Caco-2 (cell line): ENCODE data around the gene OR52A5. TPM values are rescaled to one million over a fixed set of nuclear protein-coding genes. Genes with fewer than 3 reads are reported as not detected.
A peak's percentile ranks its signal among the peaks of the same experiment; 100 is the strongest.

Source experiments
- BruUV-seq: library from RNA; stranded (reverse); fragments of 400-500 nt; replicated peaks from 2 replicates; lab custom pipeline; 2021; lab: Mats Ljungman, UMichigan
- CTCF ChIA-PET: fragments of 300-600 bp; sonication (Branson Sonifier 250); formaldehyde crosslinking; loops from one replicate; lab custom pipeline; 2022; ENCODE audit warnings: antibody characterized with exemption; lab: Charles Lee
- POLR2A ChIA-PET: fragments of 300-600 bp; sonication (Branson Sonifier 250); formaldehyde crosslinking; loops from one replicate; lab custom pipeline; 2022; ENCODE audit warnings: antibody characterized with exemption; lab: Charles Lee
- DNase-seq, 2 experiments: peaks; one replicate each; pipeline versions ENCODE4 v3.0.0 to v3.0.0-alpha.2; 2020 to 2022
- H3K27me3 ChIP-seq: replicated peaks from 2 replicates; pipeline ENCODE4 v1.6.0; 2011; ENCODE audit warnings: low read length; ENCODE audit not compliant: control insufficient read depth, insufficient read depth
- H3K36me3 ChIP-seq: 2 replicates; pipeline ENCODE4 v1.5.1; 2011; ENCODE audit warnings: low read length; ENCODE audit not compliant: control insufficient read depth, insufficient read depth
- H3K4me1 ChIP-seq: fragments of 250-450 bp; sonication (Bioruptor Pico); 2 replicates; pipeline ENCODE4 v1.5.1; 2020; ENCODE audit warnings: mild to moderate bottlenecking
- H3K4me3 ChIP-seq: 2 replicates; pipeline ENCODE4 v1.5.1; 2011; ENCODE audit warnings: low read depth, mild to moderate bottlenecking, control low read depth, low read length
- H3K9me3 ChIP-seq: fragments of 250-450 bp; sonication (Bioruptor Pico); 2 replicates; pipeline ENCODE4 v1.5.1; 2020; ENCODE audit warnings: mild to moderate bottlenecking, moderate library complexity
- H3K27ac Mint-ChIP-seq: one replicate; pipeline ENCODE4 v1.8.0; 2022; ENCODE audit warnings: mixed read lengths; ENCODE audit not compliant: unreplicated experiment
- H3K27me3 Mint-ChIP-seq: one replicate; pipeline ENCODE4 v1.8.0; 2022; ENCODE audit warnings: mixed read lengths; ENCODE audit not compliant: insufficient read depth, unreplicated experiment
- H3K36me3 Mint-ChIP-seq: one replicate; pipeline ENCODE4 v1.8.0; 2022; ENCODE audit warnings: mild to moderate bottlenecking, mixed read lengths; ENCODE audit not compliant: insufficient read depth, unreplicated experiment
- H3K4me1 Mint-ChIP-seq: one replicate; pipeline ENCODE4 v1.8.0; 2022; ENCODE audit warnings: low read depth, mixed read lengths; ENCODE audit not compliant: unreplicated experiment
- H3K4me3 Mint-ChIP-seq: one replicate; pipeline ENCODE4 v1.8.0; 2022; ENCODE audit warnings: mild to moderate bottlenecking, moderate library complexity, mixed read lengths; ENCODE audit not compliant: unreplicated experiment
- H3K9me3 Mint-ChIP-seq: one replicate; pipeline ENCODE4 v1.8.0; 2022; ENCODE audit warnings: mixed read lengths; ENCODE audit not compliant: unreplicated experiment
- CTCF ChIP-seq, 2 experiments: fragments of 200-600 bp in 1 of 2; IDR thresholded peaks; 1 replicate in 1 of 2; 2 replicates in 1 of 2; pipeline versions ENCODE4 v1.5.1 to v1.8.0; 2011 to 2022; ENCODE audit warnings: antibody characterized with exemption in 1 of 2, control low read depth in 1 of 2, inconsistent platforms in 1 of 2, low read depth in 1 of 2, low read length in 1 of 2, mild to moderate bottlenecking in 1 of 2, moderate library complexity in 1 of 2; ENCODE audit not compliant: insufficient read depth in 1 of 2, severe bottlenecking in 1 of 2, unreplicated experiment in 1 of 2
- intact Hi-C: fragments of 100-400 bp; cut with micrococcal nuclease; formaldehyde crosslinking; loops from one replicate; pipeline ENCODE4 v1.10.0; 2022; ENCODE audit not compliant: unreplicated experiment
- total RNA-seq: library from RNA; stranded (reverse); gene quantifications from 2 replicates; pipeline ENCODE4 v1.2.3, GENCODE V29; 2022

Gene OR52A5
- total RNA-seq, 1 experiment from 2014 or later: not detected

- Mint-ChIP-seq H3K36me3 (no peaks in the 10 kb centered on the region), H3K27ac (no peak overlapping the region), H3K9me3 (no peaks in the 10 kb centered on the region), H3K4me1 (no peaks in the 10 kb centered on the region), H3K4me3 (no peak overlapping the region), H3K27me3 (peaks cover 8% of the 10 kb centered on the region)
- H3K9me3 ChIP-seq: no peaks in the 10 kb centered on the region
- no peak for DNase-seq
- H3K4me3 ChIP-seq: no peak overlapping the region
- no peaks in the 10 kb centered on the region for H3K4me1 ChIP-seq
- ChIA-PET CTCF (no interaction called here), POLR2A (no interaction called here)
- BruUV-seq: no TSS peak
- H3K36me3 ChIP-seq: no peaks in the 10 kb centered on the region
- intact Hi-C loops: loop anchor here (1.0 to 2.0 kb wide), 5 partner anchors 80 to 499 kb away; no protein-coding TSS in a partner anchor
- no peaks in the 10 kb centered on the region for H3K27me3 ChIP-seq
- TF ChIP-seq CTCF (IDR thresholded peaks at IDR 0.05; ENCODE audit: insufficient read depth in 1 of 2, low read depth in 1 of 2, low read length in 1 of 2, severe bottlenecking in 1 of 2, unreplicated experiment in 1 of 2): no peak
Measured at GRCh38 chr11:5124891-5125620, 13.1 kb downstream of the OR52A5 start.

- H3K27me3 Mint-ChIP-seq: peaks cover 8% of the 10 kb centered on the region
- CTCF ChIA-PET: no interaction called here
Measured at GRCh38 chr11:5123802-5124521, 14.2 kb downstream of the OR52A5 start.

More at GRCh38 chr11:5123802-5124521, 14.2 kb downstream of the OR52A5 start:
- Mint-ChIP-seq H3K4me3 (no peak overlapping the region), H3K4me1 (no peaks in the 10 kb centered on the region), H3K36me3 (no peaks in the 10 kb centered on the region), H3K27ac (no peak overlapping the region), H3K9me3 (no peaks in the 10 kb centered on the region)
- H3K4me1 ChIP-seq: no peaks in the 10 kb centered on the region
- no peak overlapping the region for H3K4me3 ChIP-seq
- H3K36me3 ChIP-seq: no peaks in the 10 kb centered on the region
- intact Hi-C loops: loop anchor here (1.0 to 2.0 kb wide), 5 partner anchors 81 to 498 kb away; no protein-coding TSS in a partner anchor
- no peaks in the 10 kb centered on the region for H3K9me3 ChIP-seq
- peak; percentile 67 to 78 for DNase-seq
- no peaks in the 10 kb centered on the region for H3K27me3 ChIP-seq
- POLR2A ChIA-PET: no interaction called here
- BruUV-seq: no TSS peak
- peak; percentile 69 to 87 for TF ChIP-seq CTCF (IDR thresholded peaks at IDR 0.05; ENCODE audit: insufficient read depth in 1 of 2, low read depth in 1 of 2, low read length in 1 of 2, severe bottlenecking in 1 of 2, unreplicated experiment in 1 of 2)
